Esophagus squamous epithelium (tissue), 4 donors: ENCODE data around the gene TSPAN4.

Experiments used
- POLR2A ChIP-seq, 4 donors: fragments of 450-650 bp; IDR thresholded peaks; one replicate each; pipeline ENCODE4 v1.6.1; 2017; ENCODE audit warnings: antibody characterized with exemption in 4 of 4, mild to moderate bottlenecking in 4 of 4, moderate library complexity in 3 of 4
- TF ChIP-seq, protein P1 (sequence below), 6 experiments: fragments of 450-650 bp in 4 of 6; fragments of 200-600 bp in 2 of 6; sonication (generic) in 2 of 6; IDR thresholded peaks; one replicate each; pipeline ENCODE4 v1.5.1; 2016 to 2019; ENCODE audit warnings: antibody characterized with exemption in 6 of 6, mild to moderate bottlenecking in 4 of 6, moderate library complexity in 4 of 6

DNA sequence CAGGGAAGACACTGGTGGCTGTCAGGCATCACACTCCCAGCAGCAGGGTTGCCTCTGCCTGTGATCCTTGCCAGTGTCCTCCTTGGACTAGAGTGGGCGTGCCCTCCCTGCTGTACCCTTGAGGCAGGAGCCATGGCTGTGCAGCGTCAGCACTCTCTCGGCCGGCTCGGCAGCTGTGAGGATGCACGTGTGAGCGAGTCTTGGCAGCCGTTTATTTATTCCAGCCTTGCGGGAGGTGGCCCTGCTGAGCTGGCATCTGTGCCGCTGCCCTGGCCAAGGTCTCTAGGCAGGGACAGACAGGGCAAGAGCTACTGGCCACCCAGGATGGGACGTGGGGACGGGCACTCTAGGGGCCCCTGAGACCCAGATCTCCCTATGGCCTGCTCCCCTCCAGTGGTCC is 33.9 kb downstream of the TSPAN4 start:
- TF ChIP-seq POLR2A (IDR thresholded peaks at IDR 0.05) = no peak
- TF ChIP-seq, protein P1, sequence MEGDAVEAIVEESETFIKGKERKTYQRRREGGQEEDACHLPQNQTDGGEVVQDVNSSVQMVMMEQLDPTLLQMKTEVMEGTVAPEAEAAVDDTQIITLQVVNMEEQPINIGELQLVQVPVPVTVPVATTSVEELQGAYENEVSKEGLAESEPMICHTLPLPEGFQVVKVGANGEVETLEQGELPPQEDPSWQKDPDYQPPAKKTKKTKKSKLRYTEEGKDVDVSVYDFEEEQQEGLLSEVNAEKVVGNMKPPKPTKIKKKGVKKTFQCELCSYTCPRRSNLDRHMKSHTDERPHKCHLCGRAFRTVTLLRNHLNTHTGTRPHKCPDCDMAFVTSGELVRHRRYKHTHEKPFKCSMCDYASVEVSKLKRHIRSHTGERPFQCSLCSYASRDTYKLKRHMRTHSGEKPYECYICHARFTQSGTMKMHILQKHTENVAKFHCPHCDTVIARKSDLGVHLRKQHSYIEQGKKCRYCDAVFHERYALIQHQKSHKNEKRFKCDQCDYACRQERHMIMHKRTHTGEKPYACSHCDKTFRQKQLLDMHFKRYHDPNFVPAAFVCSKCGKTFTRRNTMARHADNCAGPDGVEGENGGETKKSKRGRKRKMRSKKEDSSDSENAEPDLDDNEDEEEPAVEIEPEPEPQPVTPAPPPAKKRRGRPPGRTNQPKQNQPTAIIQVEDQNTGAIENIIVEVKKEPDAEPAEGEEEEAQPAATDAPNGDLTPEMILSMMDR (IDR thresholded peaks at IDR 0.05) = no peak
